HG02759 (cell line): ENCODE measurements around the gene UBE2Q1.

Experiments
- ATAC-seq: cut with Tn5 transposase; IDR thresholded peaks from one replicate; pipeline ENCODE4 v1.9.1; 2021; ENCODE audit warnings: mild to moderate bottlenecking, moderate library complexity; ENCODE audit not compliant: unreplicated experiment

Gene UBE2Q1

GRCh38 chr1:154512760-154513159 lies 45.7 kb downstream of the UBE2Q1 start:
- no peak for ATAC-seq

GRCh38 chr1:154503898-154504297 lies 54.6 kb downstream of the UBE2Q1 start:
- no peak for ATAC-seq

- no peak for ATAC-seq
Observed at GRCh38 chr1:154502744-154503115, 55.7 kb downstream of the UBE2Q1 start.

GRCh38 chr1:154502066-154502743 lies 56.3 kb downstream of the UBE2Q1 start, which contains the start of the genes SHE and TDRD10:
SHE (minus strand) TSS chr1:154502412; CDS start chr1:154502026, 386 bp downstream.
TDRD10 (plus strand) TSS chr1:154502219; CDS start chr1:154506904, 4,685 bp downstream.
- no peak for ATAC-seq

- ATAC-seq, result no peak
Observed at GRCh38 chr1:154501423-154502065, 56.9 kb downstream of the UBE2Q1 start.

- ATAC-seq, result no peak
Observed at GRCh38 chr1:154500533-154500932, 57.9 kb downstream of the UBE2Q1 start.

- no peak for ATAC-seq
Observed at GRCh38 chr1:154499446-154499845, 59.0 kb downstream of the UBE2Q1 start.
